Activated naive CD4-positive, alpha-beta T cell treated with anti-CD3 and anti-CD28 coated beads for 36 hours (primary cell): ENCODE data around the gene ATXN1. TPM values are rescaled to one million over a fixed set of nuclear protein-coding genes. Genes with fewer than 3 reads are reported as not detected.

Experiments used
- CTCF ChIA-PET: fragments of 350-600 bp; sonication (Branson Sonifier 250); formaldehyde crosslinking; loops from one replicate; lab custom pipeline; 2021; ENCODE audit warnings: antibody characterized with exemption; lab: Charles Lee
- DNase-seq: peaks from one replicate; pipeline ENCODE4 v3.0.0-alpha.2; 2020
- H3K27ac Mint-ChIP-seq: one replicate; pipeline ENCODE4 v1.8.0; 2021; ENCODE audit warnings: mild to moderate bottlenecking, mixed read lengths
- H3K27me3 Mint-ChIP-seq: one replicate; pipeline ENCODE4 v1.8.0; 2021; ENCODE audit warnings: low read depth, mixed read lengths
- H3K36me3 Mint-ChIP-seq: one replicate; pipeline ENCODE4 v1.8.0; 2021; ENCODE audit warnings: low read depth, mixed read lengths
- H3K4me1 Mint-ChIP-seq: one replicate; pipeline ENCODE4 v1.8.0; 2021; ENCODE audit warnings: low read depth, mixed read lengths
- H3K4me3 Mint-ChIP-seq: one replicate; pipeline ENCODE4 v1.8.0; 2021; ENCODE audit warnings: mild to moderate bottlenecking, moderate library complexity, mixed read lengths
- H3K9me3 Mint-ChIP-seq: one replicate; pipeline ENCODE4 v1.8.0; 2021; ENCODE audit warnings: mixed read lengths
- intact Hi-C: fragments of 100-400 bp; cut with micrococcal nuclease; formaldehyde crosslinking; loops from one replicate; pipeline ENCODE4 v1.15.1; 2023
- total RNA-seq, 2 experiments: library from RNA; stranded (reverse); gene quantifications; one replicate each; pipeline ENCODE4 v1.2.3, GENCODE V29; 2021

ATXN1 gene
- total RNA-seq, 2 experiments from 2014 or later, result 9.4 to 12.7 TPM

- peak; percentile 66 for DNase-seq
- H3K4me1 Mint-ChIP-seq, result peaks cover 42% of the 10 kb centered on the region
- H3K9me3 Mint-ChIP-seq, result no peaks in the 10 kb centered on the region
- intact Hi-C loops, result loop anchor here (1.0 to 10.0 kb wide), 13 partner anchors 11 to 1285 kb away; partner anchors contain the start of gene NUP153
- H3K36me3 Mint-ChIP-seq, result no peaks in the 10 kb centered on the region
- no peaks in the 10 kb centered on the region for H3K27me3 Mint-ChIP-seq
- H3K27ac Mint-ChIP-seq, result peak overlapping the region; percentile 95
- H3K4me3 Mint-ChIP-seq, result peak overlapping the region; percentile 45
- CTCF ChIA-PET, result interaction anchor here (0.6 to 1.8 kb wide), 18 partner anchors 10 to 769 kb away, joined by 3 to 7 read pairs (median 3); partner anchors contain the start of gene ATXN1
Observed at GRCh38 chr6:16420715-16421461, 340.4 kb downstream of the ATXN1 start.

GRCh38 chr6:16420337-16420714, 340.9 kb downstream of the ATXN1 start:
- Mint-ChIP-seq H3K27me3 (no peaks in the 10 kb centered on the region), H3K4me1 (peaks cover 44% of the 10 kb centered on the region), H3K27ac (peak overlapping the region; percentile 95), H3K4me3 (no peak overlapping the region), H3K36me3 (no peaks in the 10 kb centered on the region), H3K9me3 (no peaks in the 10 kb centered on the region)
- DNase-seq, result no peak
- intact Hi-C loops, result loop anchor here (1.0 to 10.0 kb wide), 6 partner anchors 172 to 644 kb away; no protein-coding TSS in a partner anchor
- CTCF ChIA-PET, result interaction anchor here (0.6 to 1.8 kb wide), 13 partner anchors 10 to 342 kb away, joined by 3 to 7 read pairs (median 3); partner anchors contain the start of gene ATXN1

- no peaks in the 10 kb centered on the region for H3K36me3 Mint-ChIP-seq
Observed at GRCh38 chr6:16419636-16420336, 341.5 kb downstream of the ATXN1 start.

GRCh38 chr6:16418151-16418550, 343.1 kb downstream of the ATXN1 start:
- Mint-ChIP-seq H3K27me3 (no peaks in the 10 kb centered on the region), H3K36me3 (no peaks in the 10 kb centered on the region), H3K27ac (no peak overlapping the region), H3K9me3 (no peaks in the 10 kb centered on the region), H3K4me3 (no peak overlapping the region), H3K4me1 (peaks cover 55% of the 10 kb centered on the region)
- no peak for DNase-seq
- intact Hi-C loops, result loop anchor here (10.0 kb wide), 1 partner anchor 267 kb away; no protein-coding TSS in a partner anchor
- CTCF ChIA-PET, result no interaction called here

More at GRCh38 chr6:16419636-16420336, 341.5 kb downstream of the ATXN1 start:
- H3K4me1 Mint-ChIP-seq, result peaks cover 44% of the 10 kb centered on the region
- DNase-seq, result no peak
- peak overlapping the region; percentile 95 for H3K27ac Mint-ChIP-seq
- H3K27me3 Mint-ChIP-seq, result no peaks in the 10 kb centered on the region
- CTCF ChIA-PET, result interaction anchor here (0.6 to 1.8 kb wide), 12 partner anchors 9 to 343 kb away, joined by 3 to 7 read pairs (median 3); partner anchors contain the start of gene ATXN1
- H3K9me3 Mint-ChIP-seq, result no peaks in the 10 kb centered on the region
- intact Hi-C loops, result loop anchor here (1.0 to 10.0 kb wide), 7 partner anchors 173 to 643 kb away; no protein-coding TSS in a partner anchor
- H3K4me3 Mint-ChIP-seq, result no peak overlapping the region

- no peaks in the 10 kb centered on the region for H3K9me3 Mint-ChIP-seq
- no peaks in the 10 kb centered on the region for H3K36me3 Mint-ChIP-seq
- no peak overlapping the region for H3K4me3 Mint-ChIP-seq
- peak overlapping the region; percentile 57 for H3K27ac Mint-ChIP-seq
- intact Hi-C loops, result loop anchor here (10.0 kb wide), 1 partner anchor 269 kb away; no protein-coding TSS in a partner anchor
- no peak for DNase-seq
- CTCF ChIA-PET, result no interaction called here
- H3K27me3 Mint-ChIP-seq, result no peaks in the 10 kb centered on the region
- H3K4me1 Mint-ChIP-seq, result peaks cover 41% of the 10 kb centered on the region
Observed at GRCh38 chr6:16415677-16416076, 345.6 kb downstream of the ATXN1 start.

- DNase-seq, result peak; percentile 43
- no peaks in the 10 kb centered on the region for H3K9me3 Mint-ChIP-seq
- H3K36me3 Mint-ChIP-seq, result no peaks in the 10 kb centered on the region
- H3K4me1 Mint-ChIP-seq, result peaks cover 34% of the 10 kb centered on the region
- H3K4me3 Mint-ChIP-seq, result no peak overlapping the region
- intact Hi-C loops, result loop anchor here (10.0 kb wide), 1 partner anchor 271 kb away; no protein-coding TSS in a partner anchor
- H3K27ac Mint-ChIP-seq, result peak overlapping the region; percentile 83
- CTCF ChIA-PET, result interaction anchor here (0.9 to 1.7 kb wide), 6 partner anchors 60 to 348 kb away, joined by 3 to 7 read pairs (median 4); no protein-coding TSS in a partner anchor
- no peaks in the 10 kb centered on the region for H3K27me3 Mint-ChIP-seq
Observed at GRCh38 chr6:16414205-16414604, 347.1 kb downstream of the ATXN1 start.

GRCh38 chr6:16413399-16413798, 347.9 kb downstream of the ATXN1 start:
- DNase-seq, result peak; percentile 39
- Mint-ChIP-seq H3K27ac (peak overlapping the region; percentile 83), H3K27me3 (no peaks in the 10 kb centered on the region), H3K4me3 (peak overlapping the region; percentile 39), H3K4me1 (peaks cover 34% of the 10 kb centered on the region), H3K9me3 (no peaks in the 10 kb centered on the region), H3K36me3 (no peaks in the 10 kb centered on the region)
- intact Hi-C loops, result loop anchor here (2.0 to 10.0 kb wide), 3 partner anchors 99 to 347 kb away; partner anchors contain the start of gene ATXN1
- CTCF ChIA-PET, result interaction anchor here (0.9 to 1.7 kb wide), 4 partner anchors 61 to 349 kb away, joined by 3 to 5 read pairs (median 4); no protein-coding TSS in a partner anchor

- CTCF ChIA-PET, result interaction anchor here (1.2 to 1.7 kb wide), 3 partner anchors 61 to 98 kb away, joined by 3 to 5 read pairs (median 4); no protein-coding TSS in a partner anchor
- H3K9me3 Mint-ChIP-seq, result no peaks in the 10 kb centered on the region
Observed at GRCh38 chr6:16412982-16413381, 348.3 kb downstream of the ATXN1 start.

GRCh38 chr6:16412171-16412570, 349.1 kb downstream of the ATXN1 start:
- H3K4me3 Mint-ChIP-seq, result no peak overlapping the region
- CTCF ChIA-PET, result interaction anchor here (0.8 to 1.4 kb wide), 2 partner anchors 59 to 80 kb away, joined by 3 read pairs; no protein-coding TSS in a partner anchor
- peaks cover 34% of the 10 kb centered on the region for H3K4me1 Mint-ChIP-seq
- no peaks in the 10 kb centered on the region for H3K9me3 Mint-ChIP-seq
- H3K36me3 Mint-ChIP-seq, result no peaks in the 10 kb centered on the region
- no peaks in the 10 kb centered on the region for H3K27me3 Mint-ChIP-seq
- intact Hi-C loops, result loop anchor here (2.0 to 10.0 kb wide), 3 partner anchors 101 to 349 kb away; partner anchors contain the start of gene ATXN1
- no peak for DNase-seq
- H3K27ac Mint-ChIP-seq, result no peak overlapping the region

More at GRCh38 chr6:16412982-16413381, 348.3 kb downstream of the ATXN1 start:
- intact Hi-C loops, result loop anchor here (2.0 to 10.0 kb wide), 3 partner anchors 100 to 348 kb away; partner anchors contain the start of gene ATXN1
- H3K27ac Mint-ChIP-seq, result peak overlapping the region; percentile 83
- DNase-seq, result no peak
- peaks cover 34% of the 10 kb centered on the region for H3K4me1 Mint-ChIP-seq
- no peaks in the 10 kb centered on the region for H3K27me3 Mint-ChIP-seq
- peak overlapping the region; percentile 39 for H3K4me3 Mint-ChIP-seq
- H3K36me3 Mint-ChIP-seq, result no peaks in the 10 kb centered on the region

- Mint-ChIP-seq H3K36me3 (no peaks in the 10 kb centered on the region), H3K4me1 (peaks cover 31% of the 10 kb centered on the region), H3K4me3 (peak overlapping the region; percentile 30), H3K27ac (peak overlapping the region; percentile 53), H3K27me3 (no peaks in the 10 kb centered on the region), H3K9me3 (no peaks in the 10 kb centered on the region)
- intact Hi-C loops, result loop anchor here (1.0 to 10.0 kb wide), 3 partner anchors 77 to 555 kb away; no protein-coding TSS in a partner anchor
- DNase-seq, result peak; percentile 75
- CTCF ChIA-PET, result interaction anchor here (0.6 to 1.9 kb wide), 25 partner anchors 10 to 523 kb away, joined by 3 to 13 read pairs (median 3); partner anchors contain the start of gene ATXN1
Observed at GRCh38 chr6:16409531-16410441, 351.5 kb downstream of the ATXN1 start.
